AG04450 (cell line): ENCODE data around the gene PTGFRN. TPM values are rescaled to one million over a fixed set of nuclear protein-coding genes. Genes with fewer than 3 reads are reported as not detected.
A peak's percentile ranks its signal among the peaks of the same experiment; 100 is the strongest.
"Not testable (repeated sequence)": the region's sequence is repeated elsewhere in the genome, so short reads cannot be mapped to it uniquely, and the experiment has no call there.

Experiments
- CTCF ChIA-PET: fragments of 300-600, 350-600 bp; formaldehyde crosslinking; extraction: SDS; loops from one replicate; lab custom pipeline; 2022; ENCODE audit warnings: antibody characterized with exemption, inconsistent platforms; lab: Charles Lee
- POLR2A ChIA-PET: fragments of 350-600 bp; formaldehyde crosslinking; extraction: SDS; loops from one replicate; lab custom pipeline; 2021; ENCODE audit warnings: antibody characterized with exemption, inconsistent platforms; lab: Yijun Ruan, JAX
- DNase-seq: peaks from one replicate; pipeline ENCODE4 v3.0.0-alpha.2; 2011; ENCODE audit warnings: low read depth, low spot score
- H3K27ac ChIP-seq: one replicate; pipeline ENCODE4 v1.5.1; 2012; ENCODE audit warnings: low read depth, low read length, control low read depth
- H3K27me3 ChIP-seq: one replicate; pipeline ENCODE4 v1.6.0; 2012; ENCODE audit warnings: low read length; ENCODE audit not compliant: control insufficient read depth, insufficient read depth
- H3K4me3 ChIP-seq: 2 replicates; pipeline ENCODE4 v1.5.1; 2011; ENCODE audit warnings: mild to moderate bottlenecking, low read depth, low read length, control low read depth
- H3K9me3 ChIP-seq: 2 replicates; pipeline ENCODE4 v1.5.1; 2012; ENCODE audit warnings: low read length; ENCODE audit not compliant: control insufficient read depth, insufficient read depth
- CTCF ChIP-seq: IDR thresholded peaks from 2 replicates; pipeline ENCODE4 v1.5.1; 2011; ENCODE audit warnings: low read depth, low read length, control low read depth, inconsistent platforms
- polyA minus RNA-seq: library from RNA; depleted of rRNA, polyadenylated mRNA; stranded (reverse); fragments of >200 nt; gene quantifications from 2 replicates; pipeline ENCODE4 v1.2.3, GENCODE V29; 2011; rRNA and poly(A)+ RNA removed
- polyA plus RNA-seq: library from polyadenylated mRNA; depleted of rRNA; stranded (reverse); fragments of >200 nt; gene quantifications from 2 replicates; pipeline ENCODE4 v1.2.3, GENCODE V29; 2011; rRNA removed

Gene PTGFRN
- polyA plus RNA-seq, result 0.31 and 0.46 TPM in 2 replicates
- 0.28 and 0.43 TPM in 2 replicates for polyA minus RNA-seq

DNA sequence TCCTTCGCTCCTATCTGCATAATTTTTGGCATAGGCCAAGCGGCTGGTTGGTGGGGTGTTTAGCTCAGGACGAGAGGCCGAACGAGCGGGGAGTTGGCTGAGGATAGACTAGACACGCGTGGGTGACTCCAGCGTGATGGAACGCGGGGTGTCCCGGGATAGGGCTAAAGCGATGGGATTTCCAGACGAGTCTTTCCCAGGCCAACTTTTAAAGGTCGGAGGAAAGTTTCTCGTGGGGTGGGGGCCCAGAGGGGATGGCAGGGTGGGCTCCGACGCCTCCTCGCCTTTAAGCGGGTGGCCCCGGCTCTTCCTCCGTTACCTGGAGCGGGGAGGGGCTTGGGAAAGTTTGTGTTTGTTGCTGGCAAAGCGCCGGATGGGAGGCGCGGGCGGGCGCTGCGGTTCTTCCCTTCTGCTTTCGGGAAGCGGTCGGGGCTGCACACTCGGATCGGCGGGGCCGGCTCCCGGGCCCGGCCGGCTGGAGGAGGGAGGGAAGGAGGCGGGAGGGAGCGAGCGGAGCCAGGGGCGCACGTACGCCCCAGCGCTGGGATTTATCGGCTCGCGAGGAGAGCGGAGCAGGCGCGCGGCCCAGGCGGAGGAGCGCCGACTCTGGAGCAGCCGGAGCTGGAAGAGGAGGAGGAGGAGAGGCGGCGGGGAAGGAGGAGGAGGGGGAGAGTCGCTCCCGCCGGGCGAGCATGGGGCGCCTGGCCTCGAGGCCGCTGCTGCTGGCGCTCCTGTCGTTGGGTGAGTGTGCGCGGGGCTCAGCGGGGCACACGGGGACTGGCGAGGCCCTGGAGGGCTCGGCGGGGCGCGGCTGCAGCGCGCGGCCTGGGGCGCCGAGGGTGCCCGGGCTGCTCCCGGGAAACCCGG lies at the start of gene PTGFRN:
PTGFRN (plus strand) TSS at position 405 of the 867 bp plus-strand sequence; CDS start at position 693, 288 bp downstream.
- no peak within 1 kb of the TSS for H3K27ac ChIP-seq
- no peak for DNase-seq
- ChIA-PET POLR2A (no interaction called here), CTCF (no interaction called here)
- no peak for TF ChIP-seq CTCF
- no peaks in the 10 kb centered on the region for H3K9me3 ChIP-seq
- peak within 1 kb of the TSS; percentile 42 for H3K4me3 ChIP-seq
- H3K27me3 ChIP-seq, result peaks cover 40% of the 10 kb centered on the region

DNA sequence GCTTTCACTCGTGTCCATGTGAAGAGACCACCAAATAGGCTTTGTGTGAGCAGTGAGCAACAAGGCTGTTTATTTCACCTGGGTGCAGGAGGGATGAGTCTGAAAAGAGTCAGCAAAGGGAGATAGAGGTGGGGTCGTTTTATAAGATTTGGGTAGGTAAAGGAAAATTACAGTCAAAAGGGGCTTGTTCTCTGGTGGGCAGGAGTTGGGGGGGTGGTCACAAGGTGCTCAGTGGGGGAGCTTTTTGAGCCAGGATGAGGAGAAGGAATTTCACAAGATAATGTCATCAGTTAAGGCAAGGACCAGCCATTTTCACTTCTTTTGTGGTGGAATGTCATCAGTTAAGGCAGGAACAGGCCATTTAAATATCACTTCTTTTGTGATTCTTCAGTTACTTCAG lies 49.5 kb upstream of the PTGFRN start:
- DNase-seq, H3K27ac ChIP-seq, CTCF ChIA-PET, H3K27me3 ChIP-seq, H3K9me3 ChIP-seq, POLR2A ChIA-PET, H3K4me3 ChIP-seq: not testable (repeated sequence)

DNA sequence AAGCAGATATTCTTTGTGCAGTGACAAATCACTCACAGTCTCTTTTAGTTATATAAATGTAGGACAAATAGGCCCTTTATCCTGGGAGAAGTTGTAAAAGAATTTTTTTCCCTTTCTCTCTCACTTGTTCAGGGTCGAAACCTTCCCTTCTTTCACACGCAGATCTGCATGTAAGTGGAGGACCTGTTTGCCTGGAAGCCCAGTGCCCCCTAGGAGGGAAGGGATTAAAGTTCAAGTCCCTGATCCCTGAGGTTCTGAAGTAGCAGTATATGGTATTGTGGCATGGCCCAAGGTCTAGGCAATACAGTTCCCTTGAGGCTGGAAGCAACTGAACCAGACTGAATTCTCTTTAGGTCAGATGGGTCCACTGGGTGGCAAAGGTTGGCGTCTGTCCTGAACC lies 48.6 kb upstream of the PTGFRN start:
- TF ChIP-seq CTCF, result no peak
- no peak for DNase-seq
- CTCF ChIA-PET, result no interaction called here
- H3K27ac ChIP-seq, result no peak overlapping the region
- no peak overlapping the region for H3K4me3 ChIP-seq
- no peaks in the 10 kb centered on the region for H3K27me3 ChIP-seq
- H3K9me3 ChIP-seq, result no peaks in the 10 kb centered on the region
- POLR2A ChIA-PET, result no interaction called here

- H3K9me3 ChIP-seq, H3K27ac ChIP-seq, H3K4me3 ChIP-seq, DNase-seq, H3K27me3 ChIP-seq, CTCF ChIA-PET, POLR2A ChIA-PET: not testable (repeated sequence)
Measured at GRCh38 chr1:116863031-116863430, 46.7 kb upstream of the PTGFRN start.

- DNase-seq, H3K27ac ChIP-seq, CTCF ChIA-PET, H3K9me3 ChIP-seq, H3K27me3 ChIP-seq, POLR2A ChIA-PET, H3K4me3 ChIP-seq: not testable (repeated sequence)
Measured at GRCh38 chr1:116866478-116866877, 43.2 kb upstream of the PTGFRN start.

GRCh38 chr1:116868385-116868784 lies 41.3 kb upstream of the PTGFRN start:
- TF ChIP-seq CTCF, result no peak
- ChIA-PET CTCF (interaction anchor here (0.6 kb wide), 1 partner anchor 87 kb away, joined by 4 read pairs; no protein-coding TSS in a partner anchor), POLR2A (no interaction called here)
- no peaks in the 10 kb centered on the region for H3K27me3 ChIP-seq
- H3K4me3 ChIP-seq, result no peak overlapping the region
- H3K9me3 ChIP-seq, result no peaks in the 10 kb centered on the region
- no peak for DNase-seq
- H3K27ac ChIP-seq, result no peak overlapping the region
